NOMO-1 treated with dmso at 0.1 percent for 144 hours (cell line): ENCODE measurements around the gene TCEA2.
"Not testable (repeated sequence)": the region's sequence is repeated elsewhere in the genome, so short reads cannot be mapped to it uniquely, and the experiment has no call there.

Experiments used
- DNase-seq: peaks from one replicate; lab custom pipeline; 2025; ENCODE audit not compliant: unreplicated experiment; lab: John Stamatoyannopoulos, UW

TCEA2 gene

DNA sequence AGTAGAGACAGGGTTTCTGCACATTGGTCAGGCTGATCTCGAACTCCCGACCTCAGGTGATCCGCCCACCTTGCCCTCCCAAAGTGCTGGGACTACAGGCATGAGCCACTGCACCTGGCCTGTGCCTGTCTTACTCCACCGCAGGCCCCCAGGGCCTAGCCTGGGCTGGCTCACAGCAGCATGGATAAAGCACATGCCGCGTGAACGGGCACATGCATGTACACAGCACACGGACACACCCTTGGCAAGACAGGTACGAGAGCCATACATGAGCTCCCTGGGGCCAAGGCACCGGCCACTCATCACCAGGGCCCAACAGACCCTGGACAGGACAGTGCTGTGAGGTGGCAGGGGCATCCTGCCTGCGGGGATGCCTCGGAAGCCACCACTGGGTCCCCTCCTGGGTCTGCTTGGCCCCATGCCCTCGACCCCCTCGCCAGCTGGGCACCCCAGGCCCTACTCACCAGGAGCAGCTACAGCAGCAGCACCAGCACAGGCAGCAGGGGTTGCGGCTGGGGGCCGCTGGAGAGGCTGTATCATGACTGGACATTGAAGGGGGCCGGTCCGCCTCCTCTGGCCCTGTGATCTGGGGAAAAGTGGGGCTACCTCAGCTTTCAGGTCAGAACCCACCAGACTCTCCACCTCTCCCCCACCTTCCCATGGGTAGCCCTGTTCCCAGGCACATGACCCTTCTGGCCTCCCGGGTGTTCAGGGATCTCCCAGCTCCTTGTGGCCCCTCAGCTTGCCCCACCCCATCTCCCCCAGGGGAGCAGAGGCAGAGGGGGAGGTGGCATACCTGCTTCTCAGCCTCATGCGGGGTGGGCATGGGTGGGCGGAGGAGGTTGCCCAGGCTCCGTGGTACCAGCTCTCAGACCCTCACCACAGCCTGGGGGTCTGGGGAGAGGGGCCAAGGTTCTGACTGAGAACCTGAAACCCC lies 13.3 kb downstream of the TCEA2 start:
- DNase-seq, result no peak

DNA sequence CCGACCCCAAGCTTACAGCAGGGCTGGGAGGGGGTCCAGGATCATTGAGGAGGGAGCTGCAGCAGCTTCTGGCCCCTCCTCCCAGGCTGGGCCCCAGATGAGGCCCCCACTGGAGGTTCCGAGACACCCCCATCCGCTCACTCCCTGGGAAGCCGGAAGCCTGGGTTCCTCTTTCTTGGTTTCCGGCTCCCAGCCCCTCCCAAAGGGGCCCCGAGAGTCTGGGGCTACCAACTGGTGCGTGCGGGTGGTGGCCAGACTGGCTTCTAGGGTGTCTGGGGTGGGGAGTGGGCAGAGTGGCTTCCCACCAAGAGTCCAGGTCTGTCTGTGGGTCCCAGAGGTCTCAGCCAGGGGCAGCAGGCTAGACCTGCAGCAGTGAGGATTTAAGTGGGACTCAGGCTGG lies 14.1 kb downstream of the TCEA2 start:
- DNase-seq, result peak; percentile 85

DNA sequence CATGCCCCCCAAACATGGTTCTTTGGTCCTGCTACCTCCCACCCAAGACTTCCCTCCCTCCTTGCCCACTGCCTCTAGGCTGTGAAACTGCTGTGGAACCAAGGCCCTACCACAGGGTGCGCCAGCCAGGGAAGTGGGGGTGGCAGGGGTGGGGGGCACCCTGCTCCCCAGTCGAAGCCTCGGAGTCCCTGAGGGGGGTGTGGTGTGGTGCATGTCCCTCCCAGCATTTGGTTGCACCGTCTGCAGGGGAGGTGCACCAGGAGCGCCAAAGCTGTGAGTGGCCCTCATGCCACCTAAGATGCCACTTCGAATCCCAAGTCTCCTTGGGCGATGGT lies 14.5 kb downstream of the TCEA2 start:
- no peak for DNase-seq

DNA sequence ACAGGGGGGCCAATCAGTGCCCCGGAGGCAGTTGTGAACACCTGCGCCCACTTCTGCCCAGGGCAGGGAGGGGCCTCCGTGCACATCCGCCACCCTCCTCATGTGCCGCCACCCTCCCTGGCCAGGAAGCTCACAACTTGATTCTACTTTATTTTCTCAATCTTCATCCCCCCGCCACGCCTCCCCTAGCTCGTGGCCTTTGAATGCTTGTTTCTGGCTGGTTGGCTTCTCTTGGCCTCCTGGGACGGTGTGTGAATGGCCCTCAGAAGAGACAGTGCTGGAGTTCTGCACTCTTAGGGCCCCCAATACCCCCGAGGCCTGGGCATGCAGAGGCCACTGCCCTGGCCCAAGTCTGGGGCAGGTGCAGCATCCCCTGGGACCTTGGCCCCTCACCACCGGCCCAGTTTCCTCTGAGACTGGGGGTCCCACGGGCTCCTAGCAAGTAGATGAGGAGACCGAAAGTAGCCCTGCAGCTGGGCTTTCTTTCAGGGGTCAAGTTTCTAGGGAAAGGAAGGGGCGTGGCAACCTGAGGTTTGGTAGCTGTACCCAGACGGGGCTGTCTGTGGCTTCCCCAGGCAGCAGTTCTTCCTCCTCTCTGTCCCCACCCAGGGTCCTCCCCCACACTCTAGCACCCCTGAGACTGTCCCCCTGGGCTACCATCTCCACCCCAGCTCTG lies 15.0 kb downstream of the TCEA2 start:
- peak; percentile 48 for DNase-seq

DNA sequence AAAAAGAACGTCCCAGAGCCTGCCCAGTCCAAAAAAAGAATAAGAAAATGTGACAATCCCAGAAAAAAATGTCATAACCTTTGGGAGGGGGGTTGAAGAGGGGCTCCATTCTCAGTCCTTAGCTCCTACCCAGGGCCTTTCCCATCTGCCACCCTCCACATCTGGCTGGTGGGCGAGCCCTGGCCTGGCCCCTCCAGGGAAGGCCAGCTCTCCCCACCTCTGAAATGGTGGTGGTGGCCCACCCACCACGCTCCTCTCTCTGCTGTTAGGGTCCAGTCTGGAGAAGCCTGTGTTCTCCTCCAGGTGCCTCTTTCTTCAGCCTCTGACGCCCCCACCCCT lies 15.9 kb downstream of the TCEA2 start:
- no peak for DNase-seq

DNA sequence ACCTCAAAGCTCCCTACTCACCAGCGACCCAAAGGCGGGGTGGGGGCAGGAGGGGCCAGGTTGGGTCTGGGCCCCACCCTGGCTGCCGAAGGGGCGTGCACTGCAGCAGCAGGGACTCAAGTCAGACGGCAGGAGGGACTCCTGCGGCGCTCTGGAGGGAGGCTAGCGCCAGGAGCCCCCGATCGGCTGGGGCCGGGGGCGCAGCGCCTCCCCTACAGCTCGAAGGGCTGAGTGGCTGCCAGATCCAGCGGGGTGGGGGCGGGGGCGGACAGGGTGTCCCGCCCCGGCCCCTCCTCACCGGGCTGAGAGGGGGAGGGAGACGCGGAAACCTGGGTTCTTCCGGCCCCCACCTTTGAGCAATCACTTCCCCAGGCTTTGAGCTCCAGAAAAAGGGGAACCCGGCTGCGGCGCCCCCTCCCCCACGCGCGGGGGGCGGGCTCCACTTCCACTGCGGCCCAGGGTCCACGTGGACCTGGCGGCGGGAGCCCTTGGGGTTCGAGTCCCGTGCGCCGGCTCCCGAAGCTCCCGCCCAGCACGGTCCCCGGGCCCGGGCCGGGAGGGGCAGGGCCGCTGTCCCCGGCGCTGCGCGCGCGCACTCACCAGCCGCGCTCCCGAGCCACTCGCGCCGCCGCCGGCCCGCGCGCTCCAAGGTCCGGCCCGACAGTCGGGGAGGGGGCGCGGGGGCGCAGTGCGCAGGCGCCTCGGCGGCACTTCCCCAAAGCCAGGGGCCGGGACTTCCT lies 16.4 kb downstream of the TCEA2 start, which contains the start of gene RGS19:
TSS of gene RGS19 (minus strand) at position 246 of the 740 bp plus-strand sequence. CDS start 2,632 bp downstream, outside the sequence.
- DNase-seq, result peak; percentile 96

DNA sequence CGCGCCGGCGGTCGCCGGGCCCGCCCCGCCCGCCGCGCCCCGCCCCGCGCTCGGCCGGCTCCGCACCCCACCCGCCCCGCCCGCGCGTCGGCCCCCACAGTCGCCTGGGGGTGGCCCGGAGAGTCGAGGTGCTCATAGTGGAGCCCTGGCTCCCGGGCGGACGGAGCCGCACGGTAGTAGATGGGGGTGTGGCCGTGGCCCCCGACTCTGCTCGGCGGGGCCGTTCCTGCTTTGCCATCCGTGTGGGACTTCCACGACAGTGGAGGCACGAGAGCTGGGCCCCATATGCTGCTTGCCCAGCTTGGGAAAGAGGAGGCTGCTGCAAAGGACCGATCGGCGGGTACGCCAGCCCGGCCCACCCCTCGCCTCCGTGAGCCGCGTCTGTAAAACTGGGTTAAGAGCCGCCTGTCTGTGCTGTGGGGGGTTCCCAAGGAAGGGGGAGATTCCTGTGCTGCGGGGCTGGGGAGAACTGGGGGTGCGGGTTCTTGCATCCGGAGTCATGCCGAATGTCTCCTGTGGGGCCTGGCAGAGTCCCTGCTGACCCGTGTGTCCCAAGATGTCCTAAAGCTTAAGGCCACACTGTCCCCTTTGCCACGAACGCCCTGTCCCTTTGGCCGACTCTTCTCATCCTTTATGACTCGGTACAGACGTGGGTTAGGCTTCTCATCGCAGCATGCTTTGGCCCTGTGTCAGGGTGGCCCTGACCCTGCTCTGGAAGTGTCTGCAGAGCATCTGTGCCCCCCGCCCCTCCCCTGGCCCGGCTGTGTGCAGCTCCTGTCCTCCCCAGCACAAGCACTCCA lies 17.2 kb downstream of the TCEA2 start, which contains the start of gene OPRL1:
TSS of gene OPRL1 (plus strand) at position 70 of the 800 bp plus-strand sequence. CDS start 12,639 bp downstream, outside the sequence.
- no peak for DNase-seq

DNA sequence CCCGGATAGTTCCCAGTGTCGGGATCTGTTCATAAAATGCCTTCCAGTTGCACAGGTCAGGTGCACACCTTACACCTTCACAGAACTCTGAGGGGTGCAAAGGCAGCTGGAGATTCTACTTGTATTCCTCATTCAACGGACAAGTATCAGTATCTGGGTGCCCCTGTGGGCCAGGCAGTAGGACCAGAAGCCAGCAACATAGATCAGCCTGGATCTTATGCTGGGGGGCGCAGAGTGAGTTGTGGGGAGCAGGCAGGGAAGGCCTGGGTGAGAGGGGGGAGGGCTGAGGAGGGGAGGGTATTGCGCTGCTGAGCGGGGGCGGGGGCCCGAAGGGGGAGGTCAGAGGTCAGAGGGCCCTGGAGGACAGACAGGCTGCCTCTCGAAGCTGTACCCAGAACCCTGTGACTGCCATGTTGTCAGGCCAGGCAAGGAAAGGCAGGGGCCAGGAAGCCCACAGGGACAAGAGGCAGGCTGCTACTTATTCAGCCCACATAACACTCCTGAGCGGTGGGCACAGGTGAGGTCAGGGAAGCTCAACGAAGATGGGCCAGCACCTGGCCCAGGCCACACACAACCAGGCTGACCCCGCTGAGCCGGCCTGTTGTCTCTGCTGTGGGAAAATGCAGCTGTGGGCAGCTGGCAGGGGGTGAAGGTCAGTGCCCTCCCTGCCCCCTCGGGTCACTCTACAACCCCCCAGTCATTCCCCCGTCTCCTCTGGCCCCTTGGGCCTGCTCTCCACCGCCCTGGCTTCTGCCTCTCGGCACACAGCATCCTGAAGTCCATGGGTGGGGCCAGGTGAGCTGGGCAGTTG lies 18.0 kb downstream of the TCEA2 start:
- DNase-seq, result no peak

DNA sequence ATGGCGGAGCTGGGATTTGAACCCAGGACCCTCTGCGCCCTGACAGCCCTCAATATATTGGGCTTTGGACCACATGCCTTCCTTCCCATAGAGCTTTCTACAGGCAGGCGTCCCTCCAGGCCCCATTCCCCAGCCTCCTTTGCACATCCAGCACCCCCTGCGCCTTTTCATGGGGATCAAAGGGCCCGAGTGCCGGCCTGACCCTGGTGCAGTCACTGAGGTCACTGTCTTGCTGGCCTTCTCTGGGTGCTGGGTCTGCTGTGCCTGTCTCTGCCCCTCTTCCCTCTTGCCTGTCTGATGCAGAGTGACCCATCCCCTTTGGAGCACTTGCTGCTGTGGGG lies 18.6 kb downstream of the TCEA2 start:
- DNase-seq, result no peak

DNA sequence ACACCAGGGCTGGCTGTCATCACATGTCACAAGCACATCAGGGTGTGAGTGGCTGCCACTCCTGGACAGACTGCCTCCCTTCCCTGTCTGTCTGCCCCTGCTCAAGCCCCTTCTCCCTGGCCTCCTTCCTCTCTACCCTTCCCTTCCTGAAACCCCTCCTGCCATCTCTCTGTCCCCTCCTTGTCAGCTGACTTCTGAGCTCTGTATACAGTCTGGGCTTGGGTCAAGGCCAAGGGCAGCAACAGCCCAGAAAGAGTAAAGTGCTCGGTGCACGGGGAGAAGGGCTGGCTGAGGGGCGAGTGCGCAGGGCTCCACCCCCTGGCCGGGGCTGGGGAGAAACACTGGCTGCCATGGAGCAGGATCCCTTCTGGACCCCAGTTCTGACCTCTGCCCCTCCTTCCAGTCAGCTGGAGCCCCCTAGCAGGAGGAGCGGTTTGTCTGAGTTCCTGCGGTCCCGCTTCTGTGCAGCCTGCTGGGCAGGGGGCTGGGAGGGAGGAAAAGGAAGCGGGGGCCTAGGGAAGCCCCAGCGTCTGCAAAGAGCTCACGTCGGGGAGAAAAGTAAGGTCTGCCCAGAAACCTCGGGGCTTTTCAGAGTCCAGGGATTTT lies 19.2 kb downstream of the TCEA2 start:
- DNase-seq, result no peak

DNA sequence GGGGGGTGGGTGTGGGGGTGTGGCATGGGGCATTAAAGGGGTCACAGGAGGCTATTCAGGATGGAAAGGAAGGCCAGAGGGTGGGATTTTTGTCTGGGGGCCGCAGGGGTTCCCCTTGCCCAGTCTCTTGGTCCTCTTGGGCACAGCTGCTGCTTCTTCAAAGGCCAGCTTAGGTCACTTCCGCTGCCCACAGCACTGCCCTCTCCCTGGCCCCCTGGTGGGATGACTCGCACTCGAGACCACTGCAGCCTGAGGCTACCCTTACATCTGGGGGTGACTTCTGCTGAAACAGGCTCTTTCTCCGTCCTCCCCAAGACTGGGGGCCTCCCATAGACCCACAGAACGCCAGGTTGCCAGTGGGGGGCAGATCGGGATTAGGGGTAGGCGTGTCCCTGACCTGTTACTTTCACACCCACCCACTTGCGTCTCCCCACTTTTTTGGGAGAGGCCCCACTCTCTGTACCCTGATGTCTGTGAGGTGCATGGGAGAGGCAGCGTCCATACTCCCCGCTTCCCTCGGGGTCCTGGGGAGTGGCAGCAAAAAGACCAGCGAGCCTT lies 19.9 kb downstream of the TCEA2 start:
- DNase-seq, result no peak

DNA sequence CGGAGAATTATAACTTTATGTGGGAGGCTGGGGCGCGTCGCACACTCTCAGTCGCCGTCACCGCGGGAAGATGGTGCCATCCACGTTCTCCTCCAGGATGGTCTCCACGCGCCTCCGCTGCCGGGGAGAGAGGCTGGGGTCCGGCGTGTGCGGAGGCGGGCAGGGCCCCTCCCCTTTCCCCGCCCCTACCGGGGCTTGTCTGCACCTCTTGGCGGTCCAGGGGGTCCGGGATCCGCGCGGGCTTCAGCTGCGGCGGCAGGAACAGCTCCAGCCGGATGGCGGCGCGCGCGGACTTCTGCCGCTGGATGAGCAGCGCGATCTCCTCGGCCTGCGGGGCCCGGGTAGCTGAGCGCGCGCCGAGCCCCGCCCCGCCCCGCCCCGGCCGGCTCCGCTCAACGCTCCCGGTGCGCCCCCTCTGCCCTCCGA lies 20.4 kb downstream of the TCEA2 start:
- peak; percentile 29 for DNase-seq

DNA sequence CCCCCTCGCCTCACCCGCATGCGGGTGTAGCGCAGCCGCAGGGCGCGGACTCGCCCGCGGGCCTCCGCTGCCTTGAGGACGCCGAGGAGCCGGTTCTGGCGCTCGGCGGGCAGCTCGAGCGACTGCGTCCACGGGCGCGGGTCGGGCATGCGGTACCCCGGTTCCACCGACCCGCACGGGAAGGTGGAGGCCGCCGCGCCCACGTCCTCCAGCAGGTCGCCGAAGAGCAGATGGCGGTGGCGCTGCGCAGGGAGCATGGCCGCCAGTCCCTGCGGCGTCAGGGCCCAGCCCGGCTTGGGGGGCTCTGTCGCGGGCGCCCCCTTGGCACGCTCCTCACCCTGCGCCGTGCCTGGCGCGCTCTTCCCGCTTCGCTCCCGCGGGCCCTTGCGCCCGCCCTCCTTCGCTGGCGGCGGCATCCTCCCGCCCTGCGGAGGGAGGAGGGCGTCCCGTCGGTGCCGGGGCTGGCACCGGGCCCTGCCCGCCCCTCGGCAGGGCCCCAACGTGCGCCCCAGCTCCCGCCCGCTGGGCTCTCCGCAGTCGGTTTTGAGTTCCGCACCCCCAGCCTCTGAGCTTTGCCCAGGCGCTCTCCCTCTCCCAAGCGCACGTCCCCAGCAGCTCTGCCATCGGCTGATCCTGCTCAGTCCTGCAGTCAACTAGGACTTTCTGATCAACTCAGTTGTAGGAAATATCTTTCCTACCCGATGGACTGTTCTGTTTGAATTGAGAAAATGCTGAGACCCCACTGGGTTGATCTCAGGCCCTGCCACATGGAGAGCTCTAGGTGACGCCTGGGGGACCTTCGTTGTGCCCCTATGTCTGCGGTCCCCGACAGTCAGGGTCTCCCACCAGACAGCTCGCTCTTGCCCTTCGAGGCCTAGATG lies 21.0 kb downstream of the TCEA2 start, which contains the start of gene LKAAEAR1:
TSS of gene LKAAEAR1 (minus strand) at position 595 of the 881 bp plus-strand sequence. CDS start at position 416, 179 bp downstream.
- DNase-seq, result no peak

DNA sequence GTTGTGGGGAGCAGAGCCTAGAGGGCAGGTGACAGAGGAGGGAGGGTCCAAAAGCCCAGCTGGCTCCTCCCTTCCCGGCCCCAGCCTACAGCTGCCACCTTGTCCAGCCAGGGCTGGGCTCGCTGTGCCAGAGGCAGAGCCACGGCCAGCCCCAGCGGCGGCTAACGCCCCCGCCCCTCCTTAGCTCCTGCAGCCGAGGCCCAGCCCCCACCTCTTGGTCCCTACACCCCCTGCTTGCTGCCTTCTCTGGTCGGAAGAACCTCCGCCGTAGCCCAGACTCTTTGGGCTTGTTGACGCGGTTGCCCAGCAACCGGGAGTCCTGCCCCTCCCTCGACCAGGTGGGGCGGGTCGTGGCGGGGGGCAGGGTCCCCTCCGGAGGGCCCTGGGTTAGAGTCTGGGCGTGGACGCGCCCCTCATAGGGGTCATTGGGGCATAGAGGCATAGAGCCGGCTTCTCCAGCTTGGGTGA lies 21.7 kb downstream of the TCEA2 start:
- DNase-seq, result no peak

DNA sequence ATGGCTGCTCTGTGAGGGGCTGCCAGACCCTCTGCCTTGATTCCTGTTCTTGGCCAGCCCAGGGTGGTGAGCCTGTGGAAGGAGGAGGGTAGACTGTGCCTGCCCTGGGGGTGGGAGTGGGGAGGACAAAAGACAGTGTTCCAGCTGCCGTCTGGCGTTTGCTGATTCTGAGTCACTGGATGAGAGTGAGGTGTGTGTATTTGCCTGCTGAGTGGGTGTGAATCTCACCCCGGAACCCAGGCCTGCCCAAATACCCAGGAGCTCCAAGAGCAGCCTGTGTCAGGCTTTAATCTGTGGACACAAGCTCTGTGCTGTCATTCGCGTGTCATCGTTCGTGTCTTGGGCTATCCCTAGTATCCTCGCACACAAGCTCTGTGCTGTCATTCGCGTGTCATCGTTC lies 23.8 kb downstream of the TCEA2 start:
- no peak for DNase-seq

DNA sequence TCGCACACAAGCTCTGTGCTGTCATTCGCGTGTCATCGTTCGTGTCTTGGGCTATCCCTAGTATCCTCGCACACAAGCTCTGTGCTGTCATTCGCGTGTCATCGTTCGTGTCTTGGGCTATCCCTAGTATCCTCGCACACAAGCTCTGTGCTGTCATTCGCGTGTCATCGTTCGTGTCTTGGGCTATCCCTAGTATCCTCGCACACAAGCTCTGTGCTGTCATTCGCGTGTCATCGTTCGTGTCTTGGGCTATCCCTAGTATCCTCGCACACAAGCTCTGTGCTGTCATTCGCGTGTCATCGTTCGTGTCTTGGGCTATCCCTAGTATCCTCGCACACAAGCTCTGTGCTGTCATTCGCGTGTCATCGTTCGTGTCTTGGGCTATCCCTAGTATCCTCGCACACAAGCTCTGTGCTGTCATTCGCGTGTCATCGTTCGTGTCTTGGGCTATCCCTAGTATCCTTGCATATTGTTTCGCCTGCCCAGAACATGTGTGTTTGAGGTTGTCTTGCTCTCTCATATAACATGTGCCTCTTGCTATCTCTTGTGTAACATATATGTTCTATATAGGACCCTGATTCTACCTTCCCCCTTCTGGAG lies 24.3 kb downstream of the TCEA2 start:
- DNase-seq, result not testable (repeated sequence)

DNA sequence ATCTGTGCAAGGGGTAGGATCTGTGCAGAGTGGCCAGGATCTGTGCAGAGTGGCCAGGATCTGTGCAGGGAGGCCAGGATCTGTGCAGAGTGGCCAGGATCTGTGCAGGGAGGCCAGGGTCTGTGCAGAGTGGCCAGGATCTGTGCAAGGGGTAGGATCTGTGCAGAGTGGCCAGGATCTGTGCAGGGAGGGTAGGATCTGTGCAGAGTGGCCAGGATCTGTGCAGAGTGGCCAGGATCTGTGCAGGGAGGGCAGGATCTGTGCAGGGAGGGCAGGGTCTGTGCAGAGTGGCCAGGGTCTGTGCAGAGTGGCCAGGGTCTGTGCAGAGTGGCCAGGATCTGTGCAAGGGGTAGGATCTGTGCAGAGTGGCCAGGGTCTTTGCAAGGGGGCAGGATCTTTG lies 25.6 kb downstream of the TCEA2 start:
- not testable (repeated sequence) for DNase-seq

DNA sequence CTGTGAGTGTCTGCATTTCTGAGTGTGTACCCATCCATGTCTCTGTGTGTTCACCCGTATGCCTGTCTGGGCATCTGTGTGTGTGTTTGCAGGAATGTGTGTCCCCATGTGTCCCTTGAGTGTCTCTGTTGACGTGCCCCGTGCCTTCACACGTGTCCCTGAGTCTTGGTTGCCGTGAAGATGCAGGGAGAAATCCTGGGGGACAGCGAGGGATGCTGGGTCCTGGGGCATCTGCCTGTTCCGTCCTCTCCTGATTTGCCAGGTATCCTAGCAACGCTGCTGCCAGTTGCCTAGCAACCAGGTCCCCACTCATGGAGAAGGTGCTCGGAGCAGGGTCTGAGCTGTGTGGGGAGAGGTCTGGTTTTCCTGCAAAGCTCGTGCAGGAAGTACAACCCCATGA lies 27.2 kb downstream of the TCEA2 start:
- no peak for DNase-seq
